AG09309 (cell line): ENCODE results near the gene JPH3.

ENCODE experiments used
- DNase-seq: peaks from one replicate; pipeline ENCODE4 v3.0.0-alpha.2; 2010; ENCODE audit warnings: low read depth
- H3K4me3 ChIP-seq: 2 replicates; pipeline ENCODE4 v1.5.1; 2011; ENCODE audit warnings: mild to moderate bottlenecking, low read depth, low read length, moderate library complexity; ENCODE audit not compliant: control insufficient read depth
- TF ChIP-seq, protein P1 (sequence below): IDR thresholded peaks from 2 replicates; pipeline ENCODE4 v1.5.1; 2011; ENCODE audit warnings: mild to moderate bottlenecking, low read depth, low read length, inconsistent platforms; ENCODE audit not compliant: insufficient read depth, control insufficient read depth; ENCODE audit errors: missing control alignments

JPH3 gene

DNA sequence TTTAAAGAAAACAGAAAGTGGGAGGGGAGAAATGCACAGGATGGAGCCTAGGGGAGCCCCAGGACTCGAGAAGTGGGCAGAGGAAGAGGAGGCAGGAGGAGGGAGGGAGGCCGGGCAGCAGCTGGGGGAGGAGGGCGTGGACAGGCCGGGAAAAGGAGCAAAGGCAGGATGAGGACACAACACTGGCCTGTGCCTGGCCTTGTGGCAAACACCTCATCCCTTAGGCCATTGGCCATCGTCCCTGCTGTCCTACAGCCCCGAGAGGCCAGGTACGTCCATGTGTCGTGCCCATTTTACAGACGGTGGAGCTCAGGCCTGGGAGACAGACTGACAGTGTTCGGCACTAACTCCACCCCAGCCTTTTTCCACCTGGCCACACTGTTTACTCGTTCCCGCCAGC lies 15.9 kb downstream of the JPH3 start:
- TF ChIP-seq, protein P1, sequence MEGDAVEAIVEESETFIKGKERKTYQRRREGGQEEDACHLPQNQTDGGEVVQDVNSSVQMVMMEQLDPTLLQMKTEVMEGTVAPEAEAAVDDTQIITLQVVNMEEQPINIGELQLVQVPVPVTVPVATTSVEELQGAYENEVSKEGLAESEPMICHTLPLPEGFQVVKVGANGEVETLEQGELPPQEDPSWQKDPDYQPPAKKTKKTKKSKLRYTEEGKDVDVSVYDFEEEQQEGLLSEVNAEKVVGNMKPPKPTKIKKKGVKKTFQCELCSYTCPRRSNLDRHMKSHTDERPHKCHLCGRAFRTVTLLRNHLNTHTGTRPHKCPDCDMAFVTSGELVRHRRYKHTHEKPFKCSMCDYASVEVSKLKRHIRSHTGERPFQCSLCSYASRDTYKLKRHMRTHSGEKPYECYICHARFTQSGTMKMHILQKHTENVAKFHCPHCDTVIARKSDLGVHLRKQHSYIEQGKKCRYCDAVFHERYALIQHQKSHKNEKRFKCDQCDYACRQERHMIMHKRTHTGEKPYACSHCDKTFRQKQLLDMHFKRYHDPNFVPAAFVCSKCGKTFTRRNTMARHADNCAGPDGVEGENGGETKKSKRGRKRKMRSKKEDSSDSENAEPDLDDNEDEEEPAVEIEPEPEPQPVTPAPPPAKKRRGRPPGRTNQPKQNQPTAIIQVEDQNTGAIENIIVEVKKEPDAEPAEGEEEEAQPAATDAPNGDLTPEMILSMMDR: no peak
- DNase-seq: no peak
- no peak overlapping the region for H3K4me3 ChIP-seq

- no peak overlapping the region for H3K4me3 ChIP-seq
- TF ChIP-seq, protein P1: no peak
- DNase-seq: no peak
Measured at GRCh38 chr16:87619360-87620200, 17.3 kb downstream of the JPH3 start.

DNA sequence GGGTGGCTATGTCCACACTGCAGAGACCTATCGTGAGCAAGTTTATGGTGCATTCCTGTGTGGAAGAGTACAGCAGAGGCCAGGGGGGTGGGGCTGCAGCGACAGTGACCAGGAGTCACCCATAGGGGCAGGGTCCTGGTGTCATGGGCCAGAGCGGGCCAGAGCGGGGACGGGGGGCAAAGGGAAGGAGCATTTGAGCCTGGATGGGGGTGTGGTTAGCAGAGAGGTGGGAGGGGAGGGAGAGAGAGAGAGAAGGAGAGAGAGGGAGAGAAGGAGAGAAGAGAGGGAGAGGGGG lies 17.8 kb downstream of the JPH3 start:
- no peak for DNase-seq
- TF ChIP-seq, protein P1: no peak
- H3K4me3 ChIP-seq: no peak overlapping the region

GRCh38 chr16:87621550-87621829 lies 19.2 kb downstream of the JPH3 start:
- DNase-seq: no peak
- H3K4me3 ChIP-seq: no peak overlapping the region
- TF ChIP-seq, protein P1: no peak

DNA sequence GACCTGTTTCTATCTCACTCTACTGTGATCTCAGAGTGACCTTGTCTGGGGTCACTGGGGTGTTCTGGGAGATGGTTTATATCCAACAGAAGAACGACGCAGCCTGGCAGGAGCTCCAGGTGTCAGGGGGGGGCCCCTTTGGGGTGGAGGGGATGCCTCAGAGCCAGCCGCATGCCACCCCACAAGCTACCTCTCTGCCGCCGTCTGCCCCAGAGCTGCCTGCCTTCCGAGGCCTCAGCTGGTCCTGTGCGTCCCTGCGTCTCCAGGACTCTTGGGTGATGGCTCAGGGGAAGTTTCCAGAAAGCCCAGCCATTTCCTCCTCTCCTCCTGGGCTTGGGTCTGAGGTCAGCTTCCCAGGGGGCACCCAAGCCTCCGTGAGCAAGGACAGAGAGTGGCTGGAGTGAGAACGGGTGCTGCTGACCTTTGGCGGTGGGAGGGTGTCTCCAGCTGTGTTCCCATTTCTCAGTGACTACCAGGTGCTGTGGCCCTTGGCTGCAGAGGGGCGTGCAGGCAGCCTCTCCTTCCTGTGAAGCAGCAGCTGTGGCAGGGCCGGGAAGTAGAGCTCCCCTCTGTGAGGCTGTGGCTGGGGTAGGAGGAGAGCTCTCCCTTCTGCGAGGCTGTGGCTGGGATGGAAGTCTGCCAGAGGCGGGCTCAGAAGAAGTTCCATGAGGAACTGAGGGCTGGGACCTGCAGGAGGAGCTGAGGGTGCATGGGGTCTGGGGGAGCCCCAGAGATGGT lies 19.8 kb downstream of the JPH3 start:
- TF ChIP-seq, protein P1: no peak
- no peak for DNase-seq
- H3K4me3 ChIP-seq: no peak overlapping the region

DNA sequence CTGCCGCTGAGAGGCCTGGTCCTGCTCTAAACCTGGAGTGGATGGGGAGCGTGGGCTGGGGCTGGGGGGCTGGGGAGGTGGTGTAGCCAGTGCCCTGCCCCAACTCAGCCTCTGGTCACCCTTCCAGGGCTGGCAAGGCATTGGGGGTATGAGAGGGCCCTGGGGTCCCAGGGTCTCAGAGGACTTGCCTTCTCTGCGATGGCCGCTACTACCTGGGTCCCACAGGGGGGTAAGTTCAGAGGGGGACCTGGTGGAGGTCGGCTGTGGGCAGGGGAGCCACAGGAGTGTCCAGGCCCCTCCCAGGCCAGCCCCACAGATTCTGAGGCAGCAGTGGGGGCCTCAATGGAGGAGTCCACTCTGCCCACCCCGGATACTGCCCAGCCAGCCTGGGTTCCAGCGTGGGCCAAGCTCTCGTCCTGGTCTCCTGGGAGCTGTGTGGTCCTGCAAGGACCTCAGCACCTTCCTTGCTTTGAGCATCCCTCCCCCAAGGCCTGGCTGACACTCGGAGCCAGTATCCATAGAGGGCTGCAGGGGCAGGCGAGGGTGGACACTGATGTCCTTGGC lies 20.5 kb downstream of the JPH3 start:
- no peak for DNase-seq
- no peak overlapping the region for H3K4me3 ChIP-seq
- TF ChIP-seq, protein P1: no peak
